Vagina (tissue), 2 donors: Measurements from ENCODE around the gene SDCCAG8.

Experiments
- CTCF ChIP-seq, 3 experiments: fragments of 450-650 bp in 2 of 3; fragments of 200-600 bp in 1 of 3; sonication (generic) in 1 of 3; IDR thresholded peaks; one replicate each; pipeline ENCODE4 v1.5.1; 2017 to 2019; ENCODE audit warnings: antibody characterized with exemption in 3 of 3, mild to moderate bottlenecking in 2 of 3, moderate library complexity in 2 of 3
- POLR2A ChIP-seq, 2 donors: fragments of 450-650 bp; IDR thresholded peaks; one replicate each; pipeline ENCODE4 v1.6.1; 2017; ENCODE audit warnings: antibody characterized with exemption in 2 of 2, mild to moderate bottlenecking in 2 of 2, moderate library complexity in 2 of 2
- POLR2AphosphoS5 ChIP-seq, 2 donors: sonication (generic); formaldehyde crosslinking; IDR thresholded peaks; one replicate each; pipeline ENCODE4 v1.9.0; 2017; ENCODE audit warnings: antibody characterized with exemption in 2 of 2, mild to moderate bottlenecking in 2 of 2, low read depth in 1 of 2; ENCODE audit not compliant: insufficient read depth in 1 of 2

- no peak for TF ChIP-seq CTCF (IDR thresholded peaks at IDR 0.05)
- TF ChIP-seq POLR2AphosphoS5 (IDR thresholded peaks at IDR 0.05; ENCODE audit: insufficient read depth in 1 of 2, low read depth in 1 of 2), result no peak
- no peak for TF ChIP-seq POLR2A (IDR thresholded peaks at IDR 0.05)
These were observed 239.0 kb downstream of the SDCCAG8 start for GRCh38 chr1:243494741-243495431.
